GM19452 (cell line): ENCODE measurements around the gene GRK5.
"Not testable (repeated sequence)": the region's sequence is repeated elsewhere in the genome, so short reads cannot be mapped to it uniquely, and the experiment has no call there.

Experiments
- ATAC-seq: cut with Tn5 transposase; IDR thresholded peaks from one replicate; pipeline ENCODE4 v1.9.1; 2021; ENCODE audit not compliant: unreplicated experiment

GRK5 gene

GRCh38 chr10:119272338-119272734 is 65.0 kb downstream of the GRK5 start:
- not testable (repeated sequence) for ATAC-seq

- no peak for ATAC-seq
Measured at GRCh38 chr10:119272736-119273135, 65.4 kb downstream of the GRK5 start.

GRCh38 chr10:119273413-119273812 is 66.0 kb downstream of the GRK5 start:
- no peak for ATAC-seq

- ATAC-seq: no peak
Measured at GRCh38 chr10:119274519-119275045, 67.2 kb downstream of the GRK5 start.

- no peak for ATAC-seq
Measured at GRCh38 chr10:119275085-119275484, 67.7 kb downstream of the GRK5 start.

GRCh38 chr10:119276194-119276593 is 68.8 kb downstream of the GRK5 start:
- ATAC-seq: not testable (repeated sequence)

GRCh38 chr10:119278126-119278709 is 70.8 kb downstream of the GRK5 start:
- ATAC-seq: no peak

GRCh38 chr10:119279441-119279840 is 72.1 kb downstream of the GRK5 start:
- no peak for ATAC-seq

GRCh38 chr10:119281581-119282071 is 74.3 kb downstream of the GRK5 start:
- no peak for ATAC-seq

- ATAC-seq: no peak
Measured at GRCh38 chr10:119282446-119282845, 75.1 kb downstream of the GRK5 start.

- ATAC-seq: no peak
Measured at GRCh38 chr10:119283387-119283786, 76.0 kb downstream of the GRK5 start.

- ATAC-seq: peak; percentile 75
Measured at GRCh38 chr10:119283818-119284217, 76.4 kb downstream of the GRK5 start.

GRCh38 chr10:119284679-119285096 is 77.3 kb downstream of the GRK5 start:
- ATAC-seq: no peak

GRCh38 chr10:119285495-119286267 is 78.3 kb downstream of the GRK5 start:
- no peak for ATAC-seq

GRCh38 chr10:119286516-119286915 is 79.1 kb downstream of the GRK5 start:
- ATAC-seq: no peak

GRCh38 chr10:119286983-119287633 is 79.7 kb downstream of the GRK5 start:
- no peak for ATAC-seq

- ATAC-seq: no peak
Measured at GRCh38 chr10:119288574-119289001, 81.2 kb downstream of the GRK5 start.

- no peak for ATAC-seq
Measured at GRCh38 chr10:119289227-119289920, 82.0 kb downstream of the GRK5 start.

GRCh38 chr10:119290301-119291048 is 83.1 kb downstream of the GRK5 start:
- ATAC-seq: no peak

GRCh38 chr10:119291223-119291900 is 84.0 kb downstream of the GRK5 start:
- ATAC-seq: no peak
